ENCODE measurements around the gene ZGLP1.
A peak's percentile ranks its signal among the peaks of the same experiment; 100 is the strongest.

The ZGLP1 gene

GRCh38 chr19:10334588-10335351, 25.2 kb upstream of the ZGLP1 start:
- peaks cover 13% of the 10 kb centered on the region for H3K4me1 ChIP-seq (ENCODE audit: control insufficient read depth, insufficient read depth, low read length)
- H3K4me3 ChIP-seq (ENCODE audit: low read length) = peak overlapping the region; percentile 81
- H3K27ac ChIP-seq (ENCODE audit: low read depth, low read length) = peak overlapping the region; percentile 66
- no peaks in the 10 kb centered on the region for H3K36me3 ChIP-seq (ENCODE audit: control insufficient read depth, insufficient read depth, low read length)
- peak overlapping the region; percentile 56 for H3K9ac ChIP-seq (ENCODE audit: low read length)
- no peaks in the 10 kb centered on the region for H3K27me3 ChIP-seq (ENCODE audit: control insufficient read depth, insufficient read depth, low read length)

- Histone ChIP-seq H3K9ac (ENCODE audit: low read length) (peak overlapping the region; percentile 56), H3K36me3 (ENCODE audit: control insufficient read depth, insufficient read depth, low read length) (peaks cover under 1% of the 10 kb centered on the region), H3K4me3 (ENCODE audit: low read length) (peak overlapping the region; percentile 81), H3K27ac (ENCODE audit: low read depth, low read length) (peak overlapping the region; percentile 66), H3K4me1 (ENCODE audit: control insufficient read depth, insufficient read depth, low read length) (peaks cover 13% of the 10 kb centered on the region), H3K27me3 (ENCODE audit: control insufficient read depth, insufficient read depth, low read length) (no peaks in the 10 kb centered on the region)
Observed at GRCh38 chr19:10333758-10334587, 24.4 kb upstream of the ZGLP1 start.

GRCh38 chr19:10332965-10333757, 23.5 kb upstream of the ZGLP1 start, which contains the start of gene RAVER1:
Gene RAVER1 (minus strand): TSS chr19:10333529. CDS start chr19:10333507, 22 bp downstream.
- H3K27ac ChIP-seq (ENCODE audit: low read depth, low read length) = peak within 1 kb of the TSS; percentile 89
- H3K4me1 ChIP-seq (ENCODE audit: control insufficient read depth, insufficient read depth, low read length) = peaks cover 13% of the 10 kb centered on the region
- peaks cover 8% of the 10 kb centered on the region for H3K36me3 ChIP-seq (ENCODE audit: control insufficient read depth, insufficient read depth, low read length)
- peak within 1 kb of the TSS; percentile 67 for H3K9ac ChIP-seq (ENCODE audit: low read length)
- peak within 1 kb of the TSS; percentile 88 for H3K4me3 ChIP-seq (ENCODE audit: low read length)
- no peaks in the 10 kb centered on the region for H3K27me3 ChIP-seq (ENCODE audit: control insufficient read depth, insufficient read depth, low read length)

- peaks cover 13% of the 10 kb centered on the region for H3K4me1 ChIP-seq (ENCODE audit: control insufficient read depth, insufficient read depth, low read length)
- H3K9ac ChIP-seq (ENCODE audit: low read length) = peak overlapping the region; percentile 67
- no peaks in the 10 kb centered on the region for H3K27me3 ChIP-seq (ENCODE audit: control insufficient read depth, insufficient read depth, low read length)
- H3K27ac ChIP-seq (ENCODE audit: low read depth, low read length) = peak overlapping the region; percentile 89
- H3K36me3 ChIP-seq (ENCODE audit: control insufficient read depth, insufficient read depth, low read length) = peaks cover 16% of the 10 kb centered on the region
- H3K4me3 ChIP-seq (ENCODE audit: low read length) = peak overlapping the region; percentile 88
Observed at GRCh38 chr19:10332158-10332964, 22.7 kb upstream of the ZGLP1 start.

- H3K36me3 ChIP-seq (ENCODE audit: control insufficient read depth, insufficient read depth, low read length) = peaks cover 19% of the 10 kb centered on the region
- H3K4me3 ChIP-seq (ENCODE audit: low read length) = no peak overlapping the region
- H3K27ac ChIP-seq (ENCODE audit: low read depth, low read length) = no peak overlapping the region
- H3K27me3 ChIP-seq (ENCODE audit: control insufficient read depth, insufficient read depth, low read length) = no peaks in the 10 kb centered on the region
- peaks cover 12% of the 10 kb centered on the region for H3K4me1 ChIP-seq (ENCODE audit: control insufficient read depth, insufficient read depth, low read length)
- H3K9ac ChIP-seq (ENCODE audit: low read length) = no peak overlapping the region
Observed at GRCh38 chr19:10329555-10329954, 19.9 kb upstream of the ZGLP1 start.

GRCh38 chr19:10328558-10329429, 19.2 kb upstream of the ZGLP1 start:
- H3K36me3 ChIP-seq (ENCODE audit: control insufficient read depth, insufficient read depth, low read length) = peaks cover 19% of the 10 kb centered on the region
- no peaks in the 10 kb centered on the region for H3K27me3 ChIP-seq (ENCODE audit: control insufficient read depth, insufficient read depth, low read length)
- peaks cover 7% of the 10 kb centered on the region for H3K4me1 ChIP-seq (ENCODE audit: control insufficient read depth, insufficient read depth, low read length)
- no peak overlapping the region for H3K9ac ChIP-seq (ENCODE audit: low read length)
- no peak overlapping the region for H3K4me3 ChIP-seq (ENCODE audit: low read length)
- H3K27ac ChIP-seq (ENCODE audit: low read depth, low read length) = no peak overlapping the region

- peaks cover 25% of the 10 kb centered on the region for H3K36me3 ChIP-seq (ENCODE audit: control insufficient read depth, insufficient read depth, low read length)
Observed at GRCh38 chr19:10327793-10328192, 18.2 kb upstream of the ZGLP1 start.

GRCh38 chr19:10325732-10326131, 16.1 kb upstream of the ZGLP1 start:
- no peak overlapping the region for H3K4me3 ChIP-seq (ENCODE audit: low read length)
- no peaks in the 10 kb centered on the region for H3K27me3 ChIP-seq (ENCODE audit: control insufficient read depth, insufficient read depth, low read length)
- H3K27ac ChIP-seq (ENCODE audit: low read depth, low read length) = no peak overlapping the region
- peaks cover 37% of the 10 kb centered on the region for H3K36me3 ChIP-seq (ENCODE audit: control insufficient read depth, insufficient read depth, low read length)
- H3K4me1 ChIP-seq (ENCODE audit: control insufficient read depth, insufficient read depth, low read length) = no peaks in the 10 kb centered on the region
- H3K9ac ChIP-seq (ENCODE audit: low read length) = no peak overlapping the region

More at GRCh38 chr19:10327793-10328192, 18.2 kb upstream of the ZGLP1 start:
- Histone ChIP-seq H3K27me3 (ENCODE audit: control insufficient read depth, insufficient read depth, low read length) (no peaks in the 10 kb centered on the region), H3K4me1 (ENCODE audit: control insufficient read depth, insufficient read depth, low read length) (peaks cover 6% of the 10 kb centered on the region), H3K27ac (ENCODE audit: low read depth, low read length) (no peak overlapping the region), H3K4me3 (ENCODE audit: low read length) (no peak overlapping the region), H3K9ac (ENCODE audit: low read length) (no peak overlapping the region)

- H3K36me3 ChIP-seq (ENCODE audit: control insufficient read depth, insufficient read depth, low read length) = peaks cover 36% of the 10 kb centered on the region
- H3K9ac ChIP-seq (ENCODE audit: low read length) = no peak overlapping the region
- H3K4me1 ChIP-seq (ENCODE audit: control insufficient read depth, insufficient read depth, low read length) = no peaks in the 10 kb centered on the region
- no peak overlapping the region for H3K27ac ChIP-seq (ENCODE audit: low read depth, low read length)
- H3K27me3 ChIP-seq (ENCODE audit: control insufficient read depth, insufficient read depth, low read length) = no peaks in the 10 kb centered on the region
- H3K4me3 ChIP-seq (ENCODE audit: low read length) = no peak overlapping the region
Observed at GRCh38 chr19:10321874-10322835, 12.5 kb upstream of the ZGLP1 start.

- peaks cover 36% of the 10 kb centered on the region for H3K36me3 ChIP-seq (ENCODE audit: control insufficient read depth, insufficient read depth, low read length)
- H3K4me1 ChIP-seq (ENCODE audit: control insufficient read depth, insufficient read depth, low read length) = no peaks in the 10 kb centered on the region
- H3K9ac ChIP-seq (ENCODE audit: low read length) = no peak overlapping the region
- no peak overlapping the region for H3K27ac ChIP-seq (ENCODE audit: low read depth, low read length)
- no peaks in the 10 kb centered on the region for H3K27me3 ChIP-seq (ENCODE audit: control insufficient read depth, insufficient read depth, low read length)
- no peak overlapping the region for H3K4me3 ChIP-seq (ENCODE audit: low read length)
Observed at GRCh38 chr19:10321417-10321797, 11.8 kb upstream of the ZGLP1 start.
